OCI-M2 (cell line): Measurements from ENCODE around the gene PAXIP1.
"Not testable (repeated sequence)": the region's sequence is repeated elsewhere in the genome, so short reads cannot be mapped to it uniquely, and the experiment has no call there.

Experiments used
- DNase-seq: peaks from one replicate; lab custom pipeline; 2025; ENCODE audit not compliant: unreplicated experiment; lab: John Stamatoyannopoulos, UW

Gene PAXIP1

DNA sequence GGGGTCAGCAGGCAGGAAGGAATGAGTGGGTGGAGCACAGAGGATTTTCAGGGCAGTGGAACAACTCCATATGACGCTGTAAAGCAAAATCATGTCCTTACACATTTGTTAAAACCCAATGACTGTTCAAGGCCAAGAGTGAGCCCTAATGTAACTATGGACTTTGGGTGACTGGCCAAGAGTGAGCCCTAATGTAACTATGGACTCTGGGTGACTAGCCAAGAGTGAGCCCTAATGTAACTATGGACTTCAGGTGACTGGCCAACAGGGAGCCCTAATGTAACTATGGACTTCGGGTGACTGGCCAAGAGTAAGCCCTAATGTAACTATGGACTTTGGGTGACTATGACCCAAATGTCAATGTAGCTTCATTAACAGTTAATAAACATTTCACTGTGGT lies 52.0 kb downstream of the PAXIP1 start:
- no peak for DNase-seq

DNA sequence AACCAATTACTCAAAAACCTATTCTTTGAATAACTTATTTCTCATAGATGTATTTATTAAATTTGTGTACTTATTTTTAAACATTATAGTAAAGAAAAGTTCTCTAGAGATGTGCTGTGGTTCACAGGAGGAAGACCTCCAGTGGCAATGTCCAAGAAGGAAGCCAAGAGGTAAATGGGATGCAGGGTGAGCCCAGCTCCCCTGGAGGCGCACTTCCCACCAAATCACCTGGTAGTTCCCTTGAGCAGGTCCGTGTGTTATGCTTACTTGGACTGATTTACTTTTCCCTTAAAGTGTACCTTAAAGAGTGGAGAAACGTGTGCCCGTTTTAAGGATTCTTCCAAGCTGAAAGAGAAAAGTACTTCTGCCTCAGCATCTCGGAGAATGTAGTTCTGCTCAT lies 55.3 kb downstream of the PAXIP1 start:
- no peak for DNase-seq

DNA sequence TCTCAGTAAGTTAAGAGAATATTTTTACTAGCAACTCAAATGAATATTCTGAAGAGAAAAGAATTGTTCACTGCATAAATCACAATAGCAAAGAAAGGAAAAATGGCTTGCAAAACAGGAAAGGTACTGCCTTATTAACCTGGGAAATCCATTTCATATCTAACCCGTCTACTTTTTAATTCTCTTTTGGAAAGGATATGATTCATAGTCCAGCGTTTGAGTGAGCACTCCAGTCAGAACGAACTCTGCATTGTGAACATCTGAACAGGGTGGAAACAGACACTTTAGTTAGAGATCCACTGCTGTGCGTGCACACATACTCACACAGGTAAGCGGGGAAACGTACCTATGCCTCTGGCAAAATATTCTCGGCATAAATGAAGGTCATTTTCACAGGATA lies 56.8 kb downstream of the PAXIP1 start:
- no peak for DNase-seq

DNA sequence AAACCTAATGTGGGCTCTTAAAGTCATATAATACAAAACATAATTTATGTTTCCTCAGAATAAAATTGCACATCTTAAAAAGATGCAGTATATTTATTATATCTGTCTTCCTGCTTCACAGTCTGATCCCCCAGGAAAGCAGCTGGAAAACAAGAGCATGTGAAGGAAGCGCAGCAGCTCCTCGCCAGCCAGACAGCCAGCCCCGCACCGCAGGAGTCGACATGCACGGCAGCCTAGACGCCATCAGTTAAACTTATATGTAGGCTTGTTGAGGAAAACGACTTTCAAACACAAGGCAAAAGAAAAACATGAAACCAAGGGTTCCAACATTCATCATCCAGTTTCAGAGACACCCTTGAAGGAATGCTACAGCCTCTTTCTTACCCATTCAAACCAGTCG lies 59.0 kb downstream of the PAXIP1 start:
- no peak for DNase-seq

DNA sequence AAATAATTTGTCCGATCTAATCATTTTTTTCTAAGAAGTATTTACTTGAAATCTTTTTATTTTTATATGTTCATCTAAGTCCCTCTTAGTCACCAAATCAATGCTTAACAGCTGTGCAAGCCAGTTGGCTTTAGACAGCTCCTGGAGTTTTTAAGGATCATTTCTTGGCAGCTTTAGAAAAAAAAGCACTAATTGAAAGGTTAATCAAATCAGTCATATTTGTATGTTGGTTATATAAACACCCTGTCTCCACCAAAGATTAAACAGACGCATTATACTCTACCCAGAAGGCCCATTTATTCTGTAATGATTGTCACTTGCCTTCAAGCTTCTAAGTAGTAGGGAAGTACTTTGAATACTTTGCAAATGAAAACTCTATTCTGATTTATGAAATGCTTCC lies 60.2 kb downstream of the PAXIP1 start:
- no peak for DNase-seq

DNA sequence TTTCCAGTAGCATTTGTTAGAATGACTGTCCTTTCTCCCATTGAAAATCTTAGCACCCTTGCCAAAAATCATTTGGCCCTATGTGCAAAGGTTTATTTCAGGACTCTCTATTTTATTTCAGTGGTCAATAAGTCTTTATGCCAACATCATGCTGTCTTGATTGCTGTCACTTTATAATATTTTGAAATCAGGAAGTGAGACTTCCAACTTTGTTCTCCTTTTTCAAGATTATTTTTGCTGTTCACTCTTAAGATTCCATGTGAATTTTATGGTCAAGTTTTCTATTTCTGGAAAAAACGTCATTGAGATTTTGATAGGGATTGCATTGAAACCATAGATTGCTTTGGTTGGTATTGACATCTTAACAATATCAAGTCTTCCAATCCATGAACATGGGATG lies 65.1 kb downstream of the PAXIP1 start:
- DNase-seq = no peak

DNA sequence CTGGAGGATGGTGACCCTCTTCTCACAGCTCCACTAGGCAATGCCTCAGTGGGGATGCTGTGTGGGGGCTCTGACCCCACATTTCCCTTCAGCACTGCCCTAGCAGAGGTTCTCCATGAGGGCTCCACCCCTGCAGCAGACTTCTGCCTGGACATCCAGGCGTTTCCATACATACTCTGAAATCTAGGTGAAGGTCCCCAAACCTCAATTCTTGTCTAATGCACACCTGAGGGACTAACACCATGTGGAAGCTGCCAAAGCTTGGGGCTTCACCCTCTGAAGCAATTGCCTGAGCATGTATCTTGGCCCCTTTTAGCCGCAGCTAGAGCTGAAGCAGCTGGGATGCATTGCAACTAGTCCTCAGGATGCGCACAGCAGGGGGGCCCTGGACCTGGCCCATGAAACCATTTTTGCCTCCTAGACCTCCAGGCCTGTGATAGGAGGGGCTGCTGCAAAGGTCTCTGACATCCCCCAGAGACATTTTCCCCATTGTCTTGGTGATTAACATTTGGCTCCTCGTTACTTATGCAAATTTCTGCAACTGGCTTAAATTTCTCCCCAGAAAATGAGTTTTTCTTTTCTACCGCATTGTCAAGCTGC lies 68.5 kb downstream of the PAXIP1 start:
- DNase-seq = not testable (repeated sequence)

DNA sequence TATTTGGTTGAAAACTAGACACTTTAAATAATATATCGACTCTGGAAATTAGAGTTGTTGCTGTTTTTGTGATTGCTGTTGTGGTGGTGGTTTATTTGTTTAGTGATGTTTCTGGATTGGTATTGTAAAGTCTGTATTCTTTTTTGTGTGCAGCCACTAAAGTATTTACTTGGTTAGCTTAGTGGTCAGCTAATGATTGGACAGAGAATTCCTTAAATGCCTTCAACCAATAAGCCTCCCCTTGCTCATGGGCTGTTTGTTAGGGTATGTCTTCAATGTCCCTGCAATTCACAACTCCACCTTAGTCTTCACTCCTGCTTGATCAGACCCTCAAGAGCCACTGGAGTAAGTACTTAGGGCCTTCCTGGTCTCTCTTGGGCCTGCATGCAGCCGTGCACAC lies 71.0 kb downstream of the PAXIP1 start:
- no peak for DNase-seq

DNA sequence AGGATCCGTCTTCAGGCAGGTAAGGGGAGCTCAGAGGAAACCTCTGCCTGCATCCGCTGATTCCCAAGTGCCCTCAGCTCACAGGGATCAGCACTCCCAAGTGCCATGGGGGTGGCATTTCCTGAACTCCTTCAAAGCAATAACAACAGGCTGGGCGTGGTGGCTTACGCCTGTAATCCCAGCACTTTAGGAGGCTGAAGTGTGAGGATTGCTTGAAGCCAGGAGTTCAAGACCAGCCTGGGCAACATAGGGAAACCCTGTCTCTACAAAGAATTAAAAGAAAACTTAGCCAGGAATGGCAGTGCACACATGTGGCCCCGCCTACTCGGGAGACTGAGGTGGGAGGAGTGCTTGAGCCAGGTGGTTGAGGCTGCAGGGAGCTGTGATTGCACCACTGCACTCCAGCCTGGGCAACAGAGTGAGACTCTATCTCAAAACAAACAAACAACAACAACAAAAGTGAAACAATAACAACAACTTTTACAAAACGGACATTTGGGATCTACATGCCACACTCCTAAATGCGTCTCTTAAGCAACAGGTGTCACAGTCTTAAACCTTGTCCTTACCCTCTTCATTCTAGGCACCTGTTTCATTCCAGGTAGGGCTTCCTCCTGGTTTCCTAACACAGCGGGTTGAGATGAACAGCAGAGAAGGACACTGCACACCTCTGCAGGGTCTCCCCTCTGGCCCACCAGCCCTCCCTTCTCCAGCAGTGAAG lies 73.8 kb downstream of the PAXIP1 start:
- DNase-seq = no peak

DNA sequence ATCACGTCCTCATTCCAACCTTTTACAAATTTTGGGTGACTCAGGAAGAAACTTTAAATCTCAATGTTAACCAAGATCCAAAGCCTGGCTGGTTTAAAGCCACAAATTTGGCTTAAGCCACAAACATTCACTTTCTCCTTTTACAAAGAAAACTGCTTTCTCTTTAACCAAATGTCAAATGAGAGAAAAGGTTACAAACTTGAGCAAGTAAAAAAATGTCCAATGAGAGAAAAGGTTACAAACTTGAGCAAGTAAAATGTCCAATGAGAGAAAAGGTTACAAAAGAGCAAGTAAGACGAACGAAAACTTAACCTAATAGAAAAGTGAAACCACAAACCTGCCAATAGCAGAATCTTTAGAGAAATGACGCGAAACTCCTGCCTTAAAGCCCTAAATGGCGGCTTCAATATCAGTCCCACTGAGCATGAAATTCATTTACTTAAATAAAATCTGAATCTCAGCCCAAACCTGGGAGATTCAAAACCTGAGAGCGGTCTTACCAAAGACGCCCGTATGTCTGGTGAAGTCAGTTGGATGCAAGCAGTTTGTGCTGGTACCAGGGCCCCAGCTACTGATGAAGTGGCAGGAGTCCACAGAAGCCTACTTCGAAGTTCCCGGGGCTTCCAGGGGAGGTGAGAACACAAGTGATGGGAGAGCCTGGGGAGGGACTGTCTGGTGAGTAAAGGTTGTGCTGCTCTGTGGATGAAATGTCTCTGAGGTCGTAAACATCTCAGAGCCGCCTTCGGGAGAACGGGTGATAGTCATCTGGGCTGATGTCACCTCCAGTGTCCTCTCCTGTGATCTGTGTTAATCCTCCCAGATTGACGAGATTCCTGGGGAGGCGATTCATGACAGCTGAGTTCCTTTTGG lies 74.6 kb downstream of the PAXIP1 start:
- no peak for DNase-seq

DNA sequence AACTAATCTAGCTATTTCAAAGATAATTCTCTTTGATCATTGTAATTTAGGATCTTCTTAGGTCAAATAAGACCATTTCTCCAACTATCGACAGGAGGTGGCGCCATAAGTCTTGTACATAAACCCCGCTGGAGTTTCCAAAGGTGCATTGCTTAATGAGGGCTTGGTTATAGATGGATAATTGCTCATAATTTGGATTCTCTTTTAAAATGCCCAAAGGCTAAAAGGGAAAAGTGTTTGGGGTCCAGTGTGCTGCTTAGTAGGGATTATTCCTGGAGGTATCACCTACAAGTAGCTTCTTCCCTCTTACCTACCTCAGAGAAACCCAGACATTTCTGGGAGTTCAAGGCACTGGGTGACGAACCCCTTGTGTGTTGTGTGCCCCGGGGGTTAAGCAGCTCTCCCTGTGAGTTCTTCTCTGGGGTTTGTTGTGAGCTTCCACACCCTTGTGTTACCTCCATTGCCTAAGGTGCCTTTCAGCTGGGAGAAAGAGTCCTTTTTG lies 75.2 kb downstream of the PAXIP1 start:
- DNase-seq = peak; percentile 67

DNA sequence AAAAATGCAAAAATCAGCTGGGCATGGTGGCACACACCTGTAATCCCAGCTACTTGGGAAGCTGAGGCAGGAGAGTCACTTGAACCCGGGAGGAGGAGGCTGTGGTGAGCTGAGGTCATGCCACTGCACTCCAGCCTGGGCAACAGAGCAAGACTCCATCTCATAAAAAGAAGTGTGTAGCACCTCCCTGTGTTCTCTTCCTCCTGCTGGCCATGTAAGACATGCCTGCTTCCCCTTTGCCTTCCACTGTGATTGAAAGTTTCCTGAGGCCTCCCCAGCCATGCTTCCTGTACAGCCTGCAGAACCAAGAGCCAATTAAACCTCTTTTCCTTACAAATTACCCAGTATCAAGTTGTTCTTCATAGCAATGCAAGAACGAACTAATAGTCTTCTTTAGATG lies 80.5 kb downstream of the PAXIP1 start:
- DNase-seq = not testable (repeated sequence)

DNA sequence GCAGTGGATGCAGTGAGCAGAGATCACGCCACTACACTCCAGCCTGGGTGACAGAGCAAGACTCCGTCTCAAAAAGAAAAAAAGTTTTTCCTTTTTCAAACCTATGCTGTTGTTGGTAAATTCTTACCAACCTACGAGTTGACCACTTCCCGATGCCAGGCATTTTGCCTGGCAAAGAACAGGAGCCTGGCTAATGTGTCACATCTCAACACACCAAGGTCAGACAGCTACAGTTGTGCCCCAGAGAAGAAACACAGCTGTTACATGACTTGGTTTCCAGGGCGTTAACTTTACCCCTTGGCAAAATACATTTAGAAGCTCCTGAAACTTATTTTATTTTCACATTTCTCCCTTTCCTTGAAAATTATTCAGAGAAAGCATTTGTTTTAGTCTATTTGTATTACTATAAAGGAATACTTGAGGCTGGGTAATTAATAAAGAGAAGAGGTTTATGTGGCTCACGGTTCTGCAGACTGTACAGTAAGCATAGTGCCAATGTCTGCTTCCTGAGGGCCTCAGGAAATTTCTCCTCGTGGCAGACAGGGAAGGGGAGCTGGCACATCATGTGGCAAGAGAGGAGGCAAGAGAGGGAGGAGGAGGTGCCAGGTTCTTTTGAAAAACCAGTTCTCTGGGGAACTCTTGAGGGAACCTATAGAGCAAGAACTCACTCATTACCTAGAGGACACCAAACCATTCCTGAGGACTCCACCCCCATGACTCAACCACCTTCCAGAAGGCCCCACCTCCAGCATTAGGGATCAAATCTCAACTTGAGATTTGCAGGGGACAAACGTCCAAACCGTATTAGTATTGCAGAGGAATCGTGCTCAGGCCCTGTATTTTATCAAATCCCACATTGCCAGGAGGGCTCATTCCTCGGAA lies 83.3 kb downstream of the PAXIP1 start:
- no peak for DNase-seq

DNA sequence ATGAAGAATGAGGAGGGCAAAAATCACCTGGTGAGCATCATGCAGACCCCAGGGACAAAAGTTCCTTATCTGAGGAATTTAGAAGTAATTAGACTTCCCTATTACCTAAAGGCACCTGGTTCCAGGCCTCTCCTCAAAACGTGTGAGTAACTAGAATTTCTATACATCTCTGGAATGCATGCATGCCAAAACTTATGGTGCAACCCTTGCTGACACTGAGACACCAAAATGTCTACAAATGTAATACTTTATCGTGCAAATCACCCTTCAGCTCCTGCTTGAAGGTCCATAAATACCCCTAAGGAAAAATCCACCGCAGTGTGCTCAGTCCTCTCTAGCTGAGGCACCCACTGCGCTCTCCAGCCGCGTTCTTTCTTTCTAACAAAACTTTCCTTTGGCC lies 84.2 kb downstream of the PAXIP1 start:
- DNase-seq = no peak

DNA sequence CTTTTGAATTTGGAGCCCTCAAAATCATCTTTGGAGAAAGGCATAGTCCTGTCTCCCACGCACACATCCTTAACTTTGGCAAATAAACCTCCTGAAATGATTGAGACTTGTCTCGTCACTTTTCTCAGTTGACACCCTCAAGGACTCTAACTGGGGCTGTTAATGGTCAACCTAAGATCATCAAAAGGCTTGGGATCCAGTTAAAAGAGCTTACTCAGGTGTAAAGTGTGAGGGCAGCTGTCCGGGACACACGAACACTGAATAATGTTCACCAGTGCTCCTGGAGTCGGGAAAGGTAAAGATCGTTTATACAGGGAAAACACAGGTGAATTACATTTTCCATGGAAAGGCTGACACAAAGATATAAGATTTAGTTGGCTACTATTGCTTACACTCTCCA lies 84.7 kb downstream of the PAXIP1 start:
- DNase-seq = no peak

DNA sequence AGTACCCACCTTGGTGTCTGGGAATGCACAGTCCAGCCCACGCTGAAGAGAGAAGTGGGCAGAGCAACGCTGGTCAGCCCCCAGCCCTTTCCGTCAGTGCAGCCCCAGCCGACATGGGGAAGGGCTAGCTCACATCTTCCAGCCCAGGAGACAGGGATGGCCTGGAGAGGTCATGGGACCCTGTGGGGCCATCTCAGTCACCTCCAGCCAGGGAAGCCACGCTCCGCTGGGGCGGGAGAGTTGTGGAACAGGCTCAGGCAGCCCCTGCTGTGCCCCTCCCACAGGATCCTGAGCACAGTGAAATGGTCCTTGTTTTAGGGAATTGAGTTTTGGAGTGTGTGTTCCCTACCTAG lies 85.1 kb downstream of the PAXIP1 start:
- DNase-seq = no peak

DNA sequence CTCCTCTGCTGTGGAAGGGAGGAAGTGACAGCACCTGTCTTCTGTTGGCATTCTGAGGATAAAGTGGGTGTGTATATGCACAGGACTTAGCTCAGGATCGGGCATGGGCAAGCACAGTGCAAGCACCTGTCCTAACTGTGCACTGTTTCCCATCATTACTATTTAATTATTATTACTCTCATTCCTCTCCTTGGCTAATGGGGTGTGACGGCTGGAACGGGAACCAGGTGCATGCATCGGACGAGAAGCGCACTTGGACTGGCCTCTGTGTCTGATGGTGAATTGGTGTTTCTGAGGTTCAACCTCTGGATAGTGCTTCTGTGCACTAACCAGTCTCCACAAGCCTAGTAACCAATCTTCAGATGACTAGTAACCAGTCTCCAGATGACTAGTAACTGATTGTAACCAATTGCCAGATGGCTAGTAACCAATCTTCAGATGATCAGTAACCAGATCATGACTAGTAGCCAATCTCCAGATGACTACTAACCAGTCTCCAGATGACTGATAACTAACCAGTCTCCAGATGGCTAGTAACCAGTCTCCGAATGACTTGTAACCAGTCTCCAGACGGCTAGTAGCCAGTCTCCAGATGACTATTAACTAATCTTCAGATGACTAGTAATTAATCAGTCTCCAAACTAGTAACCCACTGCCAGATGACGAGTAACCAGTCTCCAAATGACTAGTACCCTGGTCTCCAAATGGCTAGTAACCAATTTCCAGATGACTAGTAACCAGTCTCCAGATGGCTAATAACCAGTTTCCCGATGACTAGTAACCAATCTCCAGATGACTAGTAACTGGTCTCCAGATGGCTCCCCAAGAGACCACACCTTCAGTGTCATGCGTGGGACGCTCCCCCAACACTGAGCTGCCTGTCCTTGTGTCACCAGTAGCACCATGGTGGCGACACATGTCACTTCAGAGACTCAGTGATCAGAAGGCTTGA lies 85.8 kb downstream of the PAXIP1 start:
- no peak for DNase-seq

DNA sequence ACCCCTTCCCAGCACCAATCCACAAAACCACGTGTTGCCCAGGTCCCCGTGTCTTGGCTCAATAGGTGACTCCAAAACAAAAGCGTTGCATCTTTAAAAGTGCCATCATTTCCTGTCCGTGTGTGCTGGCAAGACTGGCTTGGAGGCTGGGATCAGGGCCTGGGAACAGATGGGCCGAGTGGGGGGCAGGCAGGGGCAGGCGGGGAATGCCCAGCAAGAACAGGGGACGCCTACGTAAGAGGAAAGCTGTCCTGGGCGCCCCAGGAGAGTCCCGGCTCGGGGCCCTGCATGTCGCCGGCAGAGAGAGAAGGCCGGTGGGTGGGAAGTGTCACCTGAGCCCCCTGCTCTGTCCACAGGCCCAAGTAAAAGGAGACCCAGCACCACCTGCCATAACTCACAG lies 86.5 kb downstream of the PAXIP1 start:
- DNase-seq = no peak

DNA sequence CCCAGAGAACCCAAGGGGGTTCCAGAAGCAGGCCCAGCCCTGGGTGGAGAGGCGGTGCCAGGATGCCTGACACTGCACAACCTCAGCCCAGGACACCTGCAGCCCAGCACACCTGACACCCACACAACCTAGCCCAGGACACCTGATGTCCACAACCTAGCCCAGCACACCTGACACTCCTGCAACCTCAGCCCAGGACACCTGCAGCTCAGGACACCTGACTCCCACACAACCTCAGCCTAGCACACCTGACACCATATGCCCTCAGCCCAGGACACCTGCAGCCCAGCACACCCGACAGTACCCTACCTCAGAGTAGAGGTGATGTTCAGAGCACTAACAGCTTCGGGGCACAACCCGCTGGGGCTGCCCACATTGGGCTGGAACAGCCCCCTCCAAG lies 87.3 kb downstream of the PAXIP1 start:
- no peak for DNase-seq

DNA sequence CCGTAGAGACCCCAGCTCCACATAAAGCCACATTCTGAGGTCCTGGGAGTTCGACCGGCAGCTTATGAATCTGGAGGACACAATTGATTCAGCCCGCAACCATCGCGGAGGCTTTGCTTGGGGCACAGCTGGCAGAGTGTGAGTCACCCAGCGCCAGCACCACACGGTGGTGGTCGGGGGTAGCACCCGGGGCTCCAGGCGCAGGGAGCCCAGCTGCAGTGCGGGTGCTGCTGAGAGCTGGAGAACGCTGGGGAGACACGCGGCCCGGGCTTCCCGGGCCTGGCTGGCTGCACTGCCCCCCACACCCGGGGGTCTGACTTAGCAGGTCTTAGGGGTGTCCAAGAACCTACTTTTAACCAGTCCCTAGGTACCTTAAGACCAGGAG lies 87.9 kb downstream of the PAXIP1 start:
- DNase-seq = no peak
